ENCODE measurements around the gene CNTNAP1.
A peak's percentile ranks its signal among the peaks of the same experiment; 100 is the strongest.

CNTNAP1 gene

DNA sequence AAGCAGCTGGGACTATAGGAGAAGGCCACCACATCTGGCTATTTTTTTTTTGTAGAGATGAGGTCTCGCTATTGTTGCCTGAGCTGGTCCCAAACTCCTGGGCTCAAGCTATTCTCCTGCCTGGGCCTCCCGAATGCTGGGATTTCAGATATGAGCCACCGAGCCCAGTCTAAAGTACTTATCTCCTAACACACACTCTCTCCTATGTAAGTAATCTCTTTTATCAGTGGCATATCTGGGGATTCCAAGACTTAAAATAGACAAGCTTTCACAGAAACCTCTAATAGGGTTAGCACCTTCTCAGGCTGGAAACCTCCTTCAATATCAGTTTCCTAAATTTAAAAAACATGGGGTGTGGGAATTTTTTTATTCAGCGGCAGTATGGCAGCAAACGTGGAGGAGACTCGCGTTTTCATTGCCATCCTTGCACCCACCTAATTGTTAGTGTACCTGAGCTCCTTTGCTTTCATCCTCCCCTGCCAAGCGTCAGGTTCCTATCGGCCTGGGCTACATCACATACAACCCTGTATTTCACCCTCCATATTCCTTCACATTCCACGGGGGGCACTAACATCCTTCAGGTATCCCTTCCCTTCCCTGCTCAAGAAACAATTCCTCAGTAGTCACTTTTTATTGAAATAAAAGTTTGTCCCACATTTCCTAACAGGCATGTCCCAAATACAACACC, 61.4 kb downstream of the CNTNAP1 start:
- no peak for DNase-seq

DNA sequence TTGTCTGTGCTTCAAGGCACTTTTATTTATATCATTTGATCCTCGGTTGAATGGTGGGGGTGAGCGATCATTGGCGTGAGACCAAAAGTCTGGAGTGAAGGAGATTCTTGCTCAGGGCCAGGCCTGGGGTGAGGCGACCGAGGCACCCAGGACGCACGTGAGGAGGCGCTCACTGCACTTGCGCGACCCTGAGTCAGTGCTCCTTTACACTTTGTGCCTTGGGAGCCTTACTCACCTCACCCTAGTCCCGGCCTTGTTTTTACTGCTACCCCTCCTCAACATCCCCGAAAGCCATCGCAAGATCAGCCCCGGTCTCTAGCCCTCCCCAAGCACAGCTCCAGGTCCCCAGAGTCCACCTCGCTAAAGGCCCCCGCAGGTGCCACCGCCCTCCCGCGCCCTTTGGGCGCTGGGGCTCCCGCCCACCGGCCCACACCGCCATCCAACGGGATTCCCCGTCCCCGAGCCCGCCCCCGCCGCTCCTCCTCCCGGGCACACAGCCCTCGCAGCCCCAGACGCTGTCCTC, 62.0 kb downstream of the CNTNAP1 start:
- DNase-seq: no peak

DNA sequence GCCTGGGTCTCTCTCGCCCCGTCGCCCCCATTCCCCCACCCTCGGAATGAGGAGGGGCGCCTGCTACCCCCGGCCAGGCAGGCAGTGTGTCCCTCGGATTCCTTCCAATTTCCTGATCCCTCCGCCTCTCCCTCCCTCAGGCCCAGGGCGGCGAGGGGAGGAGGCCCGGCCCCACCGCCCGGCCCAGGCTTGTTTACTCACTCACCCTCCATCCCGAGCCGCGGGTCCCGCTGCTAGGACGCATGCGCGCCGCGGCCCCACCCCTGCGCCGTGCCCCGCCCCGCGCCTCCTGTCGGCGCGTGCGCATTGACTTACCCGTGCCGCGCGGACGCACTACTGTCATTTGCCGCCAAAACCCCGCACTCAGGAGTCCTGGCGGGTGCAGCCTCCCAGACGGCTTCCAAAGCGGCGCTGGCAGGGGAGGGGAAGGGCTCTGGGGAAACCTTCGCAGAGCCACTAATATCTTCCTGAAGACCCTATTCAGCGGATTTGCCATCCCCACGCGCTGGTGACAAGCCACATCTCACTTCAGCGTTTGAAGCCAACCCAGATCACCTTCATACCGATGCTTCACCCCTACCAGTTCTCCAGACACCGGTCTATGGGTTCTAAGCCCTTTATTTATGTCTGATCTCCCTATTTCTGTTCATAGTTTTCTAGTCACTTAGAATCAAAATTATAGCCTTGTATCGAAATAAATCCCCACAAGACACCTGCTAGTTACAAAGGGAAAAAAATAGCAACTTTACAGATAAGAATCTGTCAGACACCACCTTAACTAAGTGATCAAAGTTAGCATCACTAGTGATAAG, 62.7 kb downstream of the CNTNAP1 start, which contains the start of gene EZH1:
Gene EZH1 (minus strand): TSS at position 235 of the 812 bp plus-strand sequence. CDS start 16,099 bp downstream, outside the sequence.
- peak; percentile 95 for DNase-seq

DNA sequence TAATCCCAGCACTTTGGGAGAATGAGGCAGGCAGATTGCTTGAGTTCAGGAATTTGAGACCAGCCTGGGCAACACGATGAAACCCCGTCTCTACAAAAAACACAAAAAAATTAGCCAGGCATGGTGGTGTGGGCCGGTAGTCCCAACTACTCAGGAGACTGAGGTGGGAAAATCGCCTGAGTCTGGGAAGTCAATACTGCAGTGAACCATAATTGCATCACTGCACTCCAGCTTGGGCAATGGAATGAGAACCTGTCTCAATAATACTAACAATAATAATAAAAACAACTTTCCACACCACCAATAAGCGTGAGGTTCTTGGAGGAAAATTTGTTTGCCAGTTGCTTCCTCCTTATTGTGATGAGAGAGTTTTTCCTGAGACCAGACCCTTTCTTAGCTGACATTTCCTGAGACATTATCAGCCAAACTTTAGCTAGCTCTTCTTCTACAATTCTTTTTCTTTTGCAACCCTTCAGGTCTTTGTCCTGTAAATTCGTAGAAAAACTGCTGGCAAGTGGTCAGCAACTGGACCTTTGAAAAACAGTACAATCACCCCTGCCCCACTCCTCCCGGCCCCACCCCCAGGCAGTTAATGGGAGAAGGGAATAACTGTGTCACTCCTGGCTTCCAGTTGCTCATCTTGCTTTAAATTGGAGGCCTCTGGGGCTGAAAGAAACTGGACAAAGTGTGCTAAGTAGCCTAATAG, 66.0 kb downstream of the CNTNAP1 start:
- DNase-seq: no peak

DNA sequence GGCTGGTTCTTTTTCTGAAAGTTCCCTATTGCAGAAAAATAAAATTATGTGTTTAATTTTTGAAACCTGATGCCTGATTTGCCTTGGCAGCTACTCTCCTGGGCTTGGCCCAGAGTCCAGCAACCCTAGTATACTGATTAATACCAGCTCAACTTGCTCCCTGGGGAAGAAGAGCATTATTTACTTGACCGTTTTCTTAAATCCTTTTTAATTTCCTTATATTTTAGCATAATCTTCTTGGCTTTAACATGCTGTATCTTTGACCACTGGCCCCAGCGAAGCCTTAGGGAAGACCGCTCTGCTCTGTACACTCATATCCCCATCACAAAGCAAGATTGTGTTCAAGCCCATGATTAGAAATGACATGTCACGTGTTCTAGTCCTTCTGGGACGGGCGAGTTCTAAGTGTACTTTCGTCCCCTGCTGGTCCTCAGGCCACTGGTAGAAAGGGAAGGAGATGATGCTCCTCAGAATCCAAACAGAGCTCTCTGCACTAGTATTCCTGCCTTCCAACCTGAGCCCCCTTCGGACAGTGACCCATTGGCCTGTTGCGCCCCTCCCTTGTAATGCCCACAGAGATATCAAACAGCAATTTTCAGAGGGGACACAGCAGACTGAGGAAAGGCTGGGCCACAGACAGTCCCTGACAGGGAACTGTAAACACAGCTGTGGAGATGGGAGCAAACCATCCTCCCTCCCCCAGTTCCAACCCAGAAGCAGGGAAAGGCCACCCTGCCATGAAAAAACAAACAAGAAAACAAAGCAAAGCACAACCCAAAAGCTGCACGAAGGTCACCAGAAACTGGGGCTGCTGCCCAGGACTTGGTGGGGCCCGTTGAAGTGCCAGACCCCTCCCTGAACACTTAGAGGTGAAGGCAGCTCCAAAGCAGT, 66.8 kb downstream of the CNTNAP1 start:
- no peak for DNase-seq

Data from left hindlimb (tissue), 1 donor.